ENCODE data around the gene TDRD1. TPM values are rescaled to one million over a fixed set of nuclear protein-coding genes. Genes with fewer than 3 reads are reported as not detected.

TDRD1 gene, protein sequence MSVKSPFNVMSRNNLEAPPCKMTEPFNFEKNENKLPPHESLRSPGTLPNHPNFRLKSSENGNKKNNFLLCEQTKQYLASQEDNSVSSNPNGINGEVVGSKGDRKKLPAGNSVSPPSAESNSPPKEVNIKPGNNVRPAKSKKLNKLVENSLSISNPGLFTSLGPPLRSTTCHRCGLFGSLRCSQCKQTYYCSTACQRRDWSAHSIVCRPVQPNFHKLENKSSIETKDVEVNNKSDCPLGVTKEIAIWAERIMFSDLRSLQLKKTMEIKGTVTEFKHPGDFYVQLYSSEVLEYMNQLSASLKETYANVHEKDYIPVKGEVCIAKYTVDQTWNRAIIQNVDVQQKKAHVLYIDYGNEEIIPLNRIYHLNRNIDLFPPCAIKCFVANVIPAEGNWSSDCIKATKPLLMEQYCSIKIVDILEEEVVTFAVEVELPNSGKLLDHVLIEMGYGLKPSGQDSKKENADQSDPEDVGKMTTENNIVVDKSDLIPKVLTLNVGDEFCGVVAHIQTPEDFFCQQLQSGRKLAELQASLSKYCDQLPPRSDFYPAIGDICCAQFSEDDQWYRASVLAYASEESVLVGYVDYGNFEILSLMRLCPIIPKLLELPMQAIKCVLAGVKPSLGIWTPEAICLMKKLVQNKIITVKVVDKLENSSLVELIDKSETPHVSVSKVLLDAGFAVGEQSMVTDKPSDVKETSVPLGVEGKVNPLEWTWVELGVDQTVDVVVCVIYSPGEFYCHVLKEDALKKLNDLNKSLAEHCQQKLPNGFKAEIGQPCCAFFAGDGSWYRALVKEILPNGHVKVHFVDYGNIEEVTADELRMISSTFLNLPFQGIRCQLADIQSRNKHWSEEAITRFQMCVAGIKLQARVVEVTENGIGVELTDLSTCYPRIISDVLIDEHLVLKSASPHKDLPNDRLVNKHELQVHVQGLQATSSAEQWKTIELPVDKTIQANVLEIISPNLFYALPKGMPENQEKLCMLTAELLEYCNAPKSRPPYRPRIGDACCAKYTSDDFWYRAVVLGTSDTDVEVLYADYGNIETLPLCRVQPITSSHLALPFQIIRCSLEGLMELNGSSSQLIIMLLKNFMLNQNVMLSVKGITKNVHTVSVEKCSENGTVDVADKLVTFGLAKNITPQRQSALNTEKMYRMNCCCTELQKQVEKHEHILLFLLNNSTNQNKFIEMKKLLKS
- total RNA-seq: 0.07 TPM in 1 of 2 replicates, not detected in the other

DNA sequence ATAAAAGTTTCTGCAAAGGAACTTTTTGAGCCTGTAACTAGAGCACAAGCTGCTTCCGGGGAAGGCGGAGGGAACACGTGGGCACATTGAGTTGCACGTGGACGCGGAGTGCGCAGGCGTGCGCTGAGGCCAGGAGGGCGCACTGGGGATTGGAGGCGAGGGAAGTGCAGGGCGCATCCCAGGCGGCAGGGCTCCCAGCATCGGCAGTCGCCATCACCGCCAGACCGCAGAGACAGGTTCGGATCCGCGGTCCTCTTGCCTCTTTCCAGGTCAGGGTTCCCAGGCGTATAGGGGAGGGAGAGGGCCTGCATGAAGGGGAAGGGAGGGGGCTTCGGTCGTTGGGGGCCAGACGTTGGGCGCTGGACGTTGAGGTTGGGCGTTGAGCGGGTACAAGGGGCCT lies at the start of gene TDRD1:
TDRD1 (plus strand) TSS at position 206 of the 400 bp plus-strand sequence. CDS start 8,479 bp downstream, outside the sequence.

DNA sequence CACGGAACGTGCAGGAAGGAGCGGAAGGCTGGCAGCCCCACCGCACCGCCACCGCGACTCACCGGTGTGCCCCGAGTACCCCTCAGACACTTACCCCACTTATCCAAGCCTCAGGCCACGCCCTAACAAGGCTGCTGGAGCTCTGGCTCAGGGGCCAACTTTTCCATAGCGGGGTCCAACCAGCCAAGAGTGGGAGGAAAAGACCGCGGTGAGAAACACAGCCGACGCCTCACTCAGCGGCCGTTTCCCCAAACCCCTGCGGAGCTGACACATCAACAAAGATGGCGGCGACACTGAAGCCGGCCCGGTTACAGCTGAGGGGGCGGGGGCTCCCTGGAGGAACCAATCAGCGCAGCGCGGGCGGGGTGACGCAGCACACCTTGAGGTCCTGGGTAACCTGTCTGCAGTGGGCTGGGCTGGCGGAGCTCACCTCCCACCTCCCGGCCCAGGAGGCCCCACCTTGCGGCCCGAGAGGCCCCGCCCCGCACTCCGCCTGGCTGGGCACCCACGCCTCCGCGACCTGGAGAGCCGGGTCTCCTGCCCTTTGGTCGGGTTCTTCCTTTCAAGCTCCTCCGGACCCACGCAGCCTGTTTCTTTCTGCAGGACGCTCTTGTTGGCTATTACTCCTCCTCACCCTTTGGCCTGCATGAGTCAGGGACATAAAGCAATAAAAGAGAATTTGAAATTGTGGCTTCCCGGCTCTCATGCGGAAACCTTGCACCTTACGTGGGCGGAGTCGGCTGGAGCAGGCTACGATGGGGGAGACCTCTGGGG lies 5.0 kb upstream of the TDRD1 start, which contains the start of gene CCDC186:
CCDC186 (minus strand) TSS at position 283 of the 774 bp plus-strand sequence. CDS start 10,935 bp downstream, outside the sequence.

DNA sequence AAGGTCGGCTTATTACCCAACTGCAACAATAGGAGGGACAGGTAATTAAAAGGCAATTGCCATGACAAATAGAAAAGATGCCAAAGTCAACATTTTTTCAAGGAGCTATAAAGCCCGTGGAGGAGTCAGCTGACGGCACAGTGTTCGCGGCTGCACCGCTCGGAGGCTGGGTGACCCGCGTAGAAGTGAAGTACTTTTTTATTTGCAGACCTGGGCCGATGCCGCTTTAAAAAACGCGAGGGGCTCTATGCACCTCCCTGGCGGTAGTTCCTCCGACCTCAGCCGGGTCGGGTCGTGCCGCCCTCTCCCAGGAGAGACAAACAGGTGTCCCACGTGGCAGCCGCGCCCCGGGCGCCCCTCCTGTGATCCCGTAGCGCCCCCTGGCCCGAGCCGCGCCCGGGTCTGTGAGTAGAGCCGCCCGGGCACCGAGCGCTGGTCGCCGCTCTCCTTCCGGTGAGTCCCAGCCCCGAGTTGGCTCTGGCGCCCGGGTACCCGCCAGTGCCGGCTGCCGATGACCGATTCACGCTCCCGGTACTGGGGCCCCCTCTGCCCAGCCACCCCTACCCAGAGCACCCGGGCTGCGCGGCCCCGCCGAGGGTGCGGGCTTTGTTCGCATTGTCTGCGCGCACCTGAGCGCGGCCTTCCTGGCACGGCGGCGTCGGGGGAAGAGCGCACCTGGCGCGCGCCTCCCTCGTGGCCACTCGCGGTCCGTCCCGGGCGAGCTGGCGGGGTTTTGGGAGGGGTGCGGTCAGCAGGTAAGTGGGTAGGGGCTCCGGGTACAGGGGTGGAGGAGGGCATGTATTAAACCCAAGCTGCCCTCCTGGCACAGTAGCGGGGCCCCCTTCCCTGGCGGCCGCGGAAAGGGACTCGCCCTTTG lies 60.2 kb downstream of the TDRD1 start, which contains the start of gene VWA2:
VWA2 (plus strand) TSS at position 138 of the 877 bp plus-strand sequence. CDS start 9,460 bp downstream, outside the sequence.

Small RNA genes within 50 kb of the gene (small RNA-seq; reads per million reads assigned to genes)
- gene RF02277: not detected

Other genes starting within 250 kb of the TDRD1 start
- under 0.01 TPM in 1 of 2 replicates, not detected in the other for gene ADRB1, start 135.5 kb upstream of the TDRD1 start, total RNA-seq
- gene CCDC186, start 5.2 kb upstream of the TDRD1 start, total RNA-seq: 20.0 and 25.7 TPM in 2 replicates
- gene VWA2, start 59.9 kb downstream of the TDRD1 start, total RNA-seq: not detected in 2 replicates
- gene AFAP1L2, start 225.1 kb downstream of the TDRD1 start, total RNA-seq: 1.7 and 1.9 TPM in 2 replicates